HG03565 (cell line): Measurements from ENCODE around the gene C20orf202.

Source experiments
- ATAC-seq: cut with Tn5 transposase; IDR thresholded peaks from one replicate; pipeline ENCODE4 v1.9.1; 2021; ENCODE audit warnings: mild to moderate bottlenecking, moderate library complexity; ENCODE audit not compliant: unreplicated experiment

C20orf202 gene

GRCh38 chr20:1202762-1203504 is at the start of gene C20orf202:
Gene C20orf202 (plus strand): TSS chr20:1203454. CDS start chr20:1203586, 132 bp downstream.
- ATAC-seq = no peak

GRCh38 chr20:1154226-1154625 is 49.0 kb upstream of the C20orf202 start:
- no peak for ATAC-seq

GRCh38 chr20:1154691-1155090 is 48.6 kb upstream of the C20orf202 start:
- ATAC-seq = no peak

GRCh38 chr20:1155342-1155741 is 47.9 kb upstream of the C20orf202 start:
- no peak for ATAC-seq

- ATAC-seq = no peak
These were observed 42.8 kb upstream of the C20orf202 start for GRCh38 chr20:1160496-1160895.

DNA sequence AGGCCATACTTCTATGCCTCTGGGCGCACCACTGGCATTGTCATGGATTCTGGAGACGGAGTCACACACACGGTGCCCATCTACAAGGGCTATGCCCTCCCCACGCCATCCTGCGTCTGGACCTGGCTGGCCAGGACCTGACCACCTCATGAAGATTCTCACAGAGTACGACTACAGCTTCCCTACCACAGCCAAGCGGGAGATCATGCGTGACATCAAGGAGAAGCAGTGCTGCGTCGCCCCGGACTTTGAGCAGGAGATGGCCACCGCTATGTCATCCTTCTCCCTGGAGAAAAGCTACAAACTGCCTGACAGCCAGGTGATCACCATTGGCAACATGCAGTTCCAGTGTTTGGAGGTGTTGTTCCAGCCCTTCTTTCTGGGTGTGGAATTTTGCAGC is 42.3 kb upstream of the C20orf202 start:
- ATAC-seq = no peak

DNA sequence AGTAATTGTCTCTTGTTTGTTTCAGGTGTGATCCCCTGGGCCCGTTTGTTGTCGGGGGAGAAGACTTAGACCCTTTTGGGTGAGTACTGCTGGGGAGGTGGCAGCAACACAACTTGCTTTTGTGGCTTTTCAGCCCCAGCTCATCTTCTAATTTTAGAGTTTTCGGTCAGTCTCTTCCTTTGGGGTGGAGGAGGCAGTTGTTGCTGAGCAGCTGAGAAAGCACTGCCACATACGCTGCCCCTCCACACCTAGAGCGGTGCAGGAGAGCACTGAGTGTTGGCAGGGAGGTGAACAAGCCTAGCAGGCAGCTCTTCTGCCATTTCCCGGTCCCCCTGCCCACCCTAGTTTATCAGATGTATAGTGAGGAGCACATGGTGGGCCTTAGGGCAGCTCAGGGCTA is 40.1 kb upstream of the C20orf202 start:
- ATAC-seq = peak; percentile 51

DNA sequence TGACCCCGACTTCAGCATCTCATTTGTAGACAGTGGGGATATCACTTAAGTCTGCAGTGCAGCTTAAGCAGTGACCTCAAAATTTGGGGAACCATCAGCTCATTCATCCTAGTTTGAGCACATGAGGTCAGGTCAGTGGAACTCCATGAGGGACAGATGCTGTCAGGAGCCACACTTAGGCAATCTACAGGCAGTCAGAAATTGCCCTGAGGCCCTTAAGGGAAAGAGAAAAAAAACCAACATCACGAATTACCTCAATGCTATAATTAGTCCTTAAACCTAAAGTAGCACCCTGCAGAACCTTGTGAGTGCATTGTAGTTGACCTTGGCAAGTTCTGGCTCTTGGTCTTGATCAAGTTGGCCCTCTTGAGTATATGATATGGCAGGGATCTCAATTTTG is 39.6 kb upstream of the C20orf202 start:
- ATAC-seq = no peak

DNA sequence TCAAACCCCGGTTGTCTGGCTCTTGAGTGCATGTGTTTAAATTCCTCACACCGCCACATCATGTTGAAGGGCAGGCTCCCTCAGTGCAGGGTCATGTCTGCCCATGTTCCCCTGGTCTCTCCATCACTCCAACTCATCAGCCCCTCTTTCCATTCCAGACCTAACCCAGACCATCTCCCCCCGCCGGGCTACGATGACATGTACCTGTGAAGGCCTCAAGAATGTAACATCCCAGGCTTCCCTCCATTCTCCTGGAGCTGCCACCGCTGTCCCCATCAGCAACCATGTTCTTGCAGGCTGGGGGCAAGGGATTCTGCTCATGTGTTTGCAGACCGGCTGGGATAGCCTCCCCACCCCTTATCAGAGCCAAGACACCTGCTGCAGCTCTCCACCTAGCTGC is 38.4 kb upstream of the C20orf202 start:
- no peak for ATAC-seq

GRCh38 chr20:1165521-1165920 is 37.7 kb upstream of the C20orf202 start:
- no peak for ATAC-seq

DNA sequence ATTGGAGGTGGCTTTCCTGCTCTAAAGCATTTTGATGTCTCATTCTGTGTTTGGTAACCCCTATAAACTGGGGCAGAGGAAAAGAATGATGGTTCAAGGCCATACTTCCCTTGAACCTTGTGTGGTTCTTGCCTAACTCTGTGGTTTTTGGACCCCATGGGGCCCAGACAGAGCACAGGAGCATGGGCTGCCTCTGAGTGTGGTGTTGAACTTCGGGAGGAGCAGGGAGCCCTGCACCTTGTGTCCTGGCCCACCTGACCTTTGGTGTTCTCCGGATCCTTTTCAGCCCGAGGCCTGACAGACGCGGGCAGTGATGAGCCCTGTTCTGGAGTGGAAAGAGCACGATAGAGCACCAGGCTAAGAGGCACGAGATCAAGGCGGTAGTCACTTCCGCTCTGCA is 37.3 kb upstream of the C20orf202 start:
- no peak for ATAC-seq

DNA sequence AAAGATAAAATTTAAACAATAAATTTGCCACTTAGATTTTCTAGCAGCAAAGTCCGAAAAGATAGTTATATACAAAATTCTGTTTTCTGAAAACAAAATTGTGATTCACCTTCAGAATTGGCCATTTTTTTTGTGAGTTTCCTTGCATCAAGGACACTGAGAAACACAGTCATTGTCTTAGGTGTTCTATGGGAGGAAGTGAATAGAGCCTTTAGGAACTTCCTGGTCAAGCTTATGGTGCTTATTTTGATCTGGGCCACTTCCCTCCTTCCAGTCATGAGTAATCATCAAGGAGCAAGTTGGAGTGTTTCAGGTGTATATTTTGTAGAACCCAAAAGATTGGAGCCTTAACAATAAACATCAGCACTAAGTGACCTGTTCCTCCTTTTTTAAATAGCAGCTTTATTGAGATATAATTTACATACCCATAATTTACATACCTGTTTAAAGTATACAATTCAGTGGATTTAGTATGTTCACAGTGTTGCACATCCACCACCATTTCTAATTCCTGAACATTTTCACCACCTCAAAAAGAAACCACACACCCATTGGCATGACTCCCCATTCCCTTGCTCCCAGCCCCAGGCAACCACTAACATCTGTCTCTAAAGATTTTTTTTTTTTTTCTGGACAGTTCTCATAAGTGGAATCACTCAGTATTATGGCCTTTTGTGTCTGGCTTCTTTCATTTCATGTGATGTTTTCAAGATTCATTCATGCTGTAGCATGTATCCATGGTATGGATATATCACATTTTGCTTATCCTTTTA is 36.1 kb upstream of the C20orf202 start:
- no peak for ATAC-seq

GRCh38 chr20:1169224-1169623 is 34.0 kb upstream of the C20orf202 start:
- no peak for ATAC-seq

- no peak for ATAC-seq
These were observed 31.7 kb upstream of the C20orf202 start for GRCh38 chr20:1171461-1172093.

- ATAC-seq = no peak
These were observed 29.6 kb upstream of the C20orf202 start for GRCh38 chr20:1173698-1174097.

DNA sequence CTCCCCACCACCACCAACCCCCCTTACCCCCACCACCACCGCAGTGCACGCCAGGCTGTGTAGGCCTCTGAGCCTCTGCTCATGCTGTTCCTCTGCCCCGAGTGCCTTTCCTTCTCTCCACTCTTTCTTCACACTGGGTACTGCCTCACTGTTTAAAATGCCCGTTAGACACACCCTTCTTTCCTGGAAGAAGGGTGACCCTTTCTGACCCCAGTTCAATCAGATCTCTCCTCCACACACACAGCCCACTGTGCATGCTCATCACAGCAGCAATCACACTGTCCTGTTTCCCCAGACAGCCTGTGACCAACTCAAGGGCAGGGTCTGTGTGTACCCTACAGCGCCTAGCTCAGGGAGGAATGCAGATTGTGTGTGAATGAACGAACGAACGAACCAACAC is 28.5 kb upstream of the C20orf202 start:
- ATAC-seq = no peak

GRCh38 chr20:1177680-1178079 is 25.6 kb upstream of the C20orf202 start:
- no peak for ATAC-seq

DNA sequence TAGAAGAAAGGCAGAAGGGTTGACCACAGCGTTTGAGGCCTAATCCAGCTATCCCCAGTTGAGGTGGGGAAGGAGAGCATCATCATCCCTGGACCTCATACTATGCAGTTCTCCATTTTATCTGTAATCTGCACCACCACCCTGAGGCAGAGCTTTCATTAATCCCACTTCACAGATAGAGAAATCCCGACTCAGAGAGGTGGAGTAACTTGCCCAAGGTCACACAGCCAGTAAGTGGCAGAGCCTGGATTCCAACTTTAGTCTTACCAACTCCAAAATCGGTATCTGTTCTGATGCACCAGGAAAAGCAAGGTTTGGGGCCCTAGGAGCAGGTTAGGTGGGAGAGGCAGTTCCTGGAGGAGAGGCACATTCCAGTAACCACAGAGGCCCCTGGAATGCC is 25.2 kb upstream of the C20orf202 start:
- no peak for ATAC-seq

DNA sequence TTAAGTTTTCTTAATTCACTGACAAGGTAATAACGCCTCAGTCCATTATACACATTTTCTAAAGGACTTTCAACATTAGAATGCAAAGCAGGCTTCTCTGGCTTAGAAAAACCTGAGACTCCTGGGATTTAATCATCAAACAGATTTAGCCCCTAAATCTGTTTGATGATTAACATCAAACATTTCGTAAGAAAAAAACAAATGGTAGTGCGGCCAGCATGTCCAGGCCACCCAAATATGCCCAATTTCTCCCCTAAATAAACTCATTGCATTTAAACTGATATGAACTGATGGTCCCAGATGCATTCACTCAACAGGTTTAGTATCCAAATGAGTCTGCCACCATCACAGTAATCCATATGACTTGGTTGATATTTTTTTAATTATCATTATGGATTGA is 24.6 kb upstream of the C20orf202 start:
- ATAC-seq = no peak

- no peak for ATAC-seq
These were observed 22.3 kb upstream of the C20orf202 start for GRCh38 chr20:1180949-1181348.

GRCh38 chr20:1182106-1182505 is 21.1 kb upstream of the C20orf202 start:
- no peak for ATAC-seq

- ATAC-seq = no peak
These were observed 20.1 kb upstream of the C20orf202 start for GRCh38 chr20:1183153-1183552.
